Left lung (tissue), 10 donors: ENCODE measurements around the gene POU3F3. TPM values are rescaled to one million over a fixed set of nuclear protein-coding genes. Genes with fewer than 3 reads are reported as not detected.
A peak's percentile ranks its signal among the peaks of the same experiment; 100 is the strongest.

Experiments used
- ATAC-seq: fragments of 200-7000 bp; cut with Tn5 transposase; one replicate; pipeline ENCODE4 v1.9.1; 2020; ENCODE audit warnings: moderate library complexity
- DNase-seq, 4 donors: peaks; one replicate each; pipeline ENCODE4 v3.0.0-alpha.2; 2013 to 2020
- H3K27ac ChIP-seq, 2 donors: fragments of 200-600 bp; sonication (generic) in 1 of 2; one replicate each; pipeline versions ENCODE4 v1.5.0 to v1.8.0; 2020 to 2021
- H3K27me3 ChIP-seq, 2 donors: fragments of 200-600 bp; sonication (generic) in 1 of 2; one replicate each; pipeline versions ENCODE4 v1.5.0 to v1.8.0; 2020 to 2021
- H3K36me3 ChIP-seq, 2 donors: fragments of 200-600 bp; sonication (generic) in 1 of 2; one replicate each; pipeline versions ENCODE4 v1.5.0 to v1.8.0; 2020 to 2021
- H3K4me1 ChIP-seq, 2 donors: fragments of 200-600 bp; one replicate each; pipeline ENCODE4 v1.8.0; 2021
- H3K4me3 ChIP-seq, 2 donors: fragments of 200-600 bp; sonication (generic) in 1 of 2; one replicate each; pipeline versions ENCODE4 v1.5.0 to v1.8.0; 2020 to 2021; ENCODE audit warnings: mild to moderate bottlenecking in 1 of 2
- H3K9me3 ChIP-seq, 2 donors: fragments of 200-600 bp; sonication (generic) in 1 of 2; one replicate each; pipeline versions ENCODE4 v1.5.0 to v1.8.0; 2020 to 2021
- CTCF ChIP-seq, 2 donors: fragments of 200-600 bp; sonication (generic) in 1 of 2; IDR thresholded peaks; one replicate each; pipeline versions ENCODE4 v1.5.0 to v1.8.0; 2021; ENCODE audit warnings: antibody characterized with exemption in 2 of 2
- intact Hi-C, 2 donors: fragments of 100-400 bp; cut with DNase I; formaldehyde crosslinking; loops; one replicate each; pipeline versions ENCODE4 v1.11.2 to v1.14.2; 2022
- polyA plus RNA-seq, 6 donors: library from polyadenylated mRNA; unstranded; fragments of 120-200 nt; gene quantifications; one replicate each; pipeline ENCODE4 v1.2.1, GENCODE V29; 2013; ENCODE audit not compliant: insufficient read length in 6 of 6
- total RNA-seq, 2 donors: library from RNA; stranded (reverse); fragmentation: NEBNext Ultra II Directional; extraction: Animal tissue kit (Norgen Biotek cat#: 25700); gene quantifications; one replicate each; pipeline ENCODE4 v1.2.1, GENCODE V29; 2021
- donor health status: DM: no; HTN: yes; CAD: no.
- donor health status: DM: no; HTN: no; CAD: no.

POU3F3 gene
- total and polyA plus RNA-seq, 8 donors = 0.06 to 0.82 (median 0.21) TPM; not detected in 2

DNA sequence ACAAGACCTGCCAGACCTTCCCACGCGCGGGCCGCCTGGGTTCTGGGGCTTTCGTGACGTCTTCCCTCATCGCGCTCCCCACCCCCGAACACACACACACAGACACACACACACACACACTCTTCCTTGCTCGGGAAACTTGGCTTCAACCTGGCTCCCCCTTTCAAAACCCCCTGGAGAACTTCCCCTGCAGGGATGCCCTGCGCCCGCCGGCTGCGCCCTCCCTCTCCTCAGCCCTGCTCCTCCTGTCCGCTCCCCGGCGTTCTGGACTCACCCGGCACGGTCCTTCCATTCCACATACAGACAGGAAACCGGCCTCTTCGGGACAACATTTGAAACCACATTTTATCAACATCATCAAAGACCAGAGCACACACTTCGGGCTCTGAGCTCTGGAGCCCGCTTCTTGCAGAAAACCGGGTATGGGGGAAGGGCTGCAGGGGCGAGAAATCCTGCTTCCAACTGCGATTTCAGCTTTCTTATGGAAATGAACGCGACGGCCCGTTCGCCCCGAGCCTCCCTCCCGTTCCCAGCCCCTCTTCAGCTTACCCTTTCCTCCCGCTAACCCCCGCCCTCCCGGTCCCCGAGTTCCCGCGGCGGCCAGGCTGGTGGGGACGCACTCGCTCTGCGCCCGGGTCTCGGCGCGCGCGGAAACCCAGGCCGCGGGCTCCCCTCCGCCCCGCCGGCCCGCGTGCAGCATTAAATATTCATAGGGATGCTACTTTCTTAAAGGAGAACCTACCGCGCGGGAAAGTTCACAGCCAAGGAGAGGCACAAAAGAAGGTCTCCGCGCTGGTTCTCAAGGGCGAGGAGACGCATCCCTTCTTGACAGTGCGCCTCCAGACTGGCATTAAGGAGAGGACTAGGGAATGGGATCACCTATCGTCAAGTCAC lies 18.3 kb downstream of the POU3F3 start:
- TF ChIP-seq CTCF (IDR thresholded peaks at IDR 0.05) = no peak
- no peaks in the 10 kb centered on the region for H3K36me3 ChIP-seq
- H3K4me3 ChIP-seq = peak overlapping the region in 1 of 2 donors; percentile 45
- DNase-seq (peak in 1 of 4 donors; percentile 76), ATAC-seq (no peak)
- H3K27me3 ChIP-seq = peaks cover 58 to 95% of the 10 kb centered on the region in 2 donors
- intact Hi-C loops = no loop called here
- H3K9me3 ChIP-seq = no peaks in the 10 kb centered on the region
- H3K27ac ChIP-seq = no peak overlapping the region
- H3K4me1 ChIP-seq = peaks cover 11 to 19% of the 10 kb centered on the region in 2 donors

DNA sequence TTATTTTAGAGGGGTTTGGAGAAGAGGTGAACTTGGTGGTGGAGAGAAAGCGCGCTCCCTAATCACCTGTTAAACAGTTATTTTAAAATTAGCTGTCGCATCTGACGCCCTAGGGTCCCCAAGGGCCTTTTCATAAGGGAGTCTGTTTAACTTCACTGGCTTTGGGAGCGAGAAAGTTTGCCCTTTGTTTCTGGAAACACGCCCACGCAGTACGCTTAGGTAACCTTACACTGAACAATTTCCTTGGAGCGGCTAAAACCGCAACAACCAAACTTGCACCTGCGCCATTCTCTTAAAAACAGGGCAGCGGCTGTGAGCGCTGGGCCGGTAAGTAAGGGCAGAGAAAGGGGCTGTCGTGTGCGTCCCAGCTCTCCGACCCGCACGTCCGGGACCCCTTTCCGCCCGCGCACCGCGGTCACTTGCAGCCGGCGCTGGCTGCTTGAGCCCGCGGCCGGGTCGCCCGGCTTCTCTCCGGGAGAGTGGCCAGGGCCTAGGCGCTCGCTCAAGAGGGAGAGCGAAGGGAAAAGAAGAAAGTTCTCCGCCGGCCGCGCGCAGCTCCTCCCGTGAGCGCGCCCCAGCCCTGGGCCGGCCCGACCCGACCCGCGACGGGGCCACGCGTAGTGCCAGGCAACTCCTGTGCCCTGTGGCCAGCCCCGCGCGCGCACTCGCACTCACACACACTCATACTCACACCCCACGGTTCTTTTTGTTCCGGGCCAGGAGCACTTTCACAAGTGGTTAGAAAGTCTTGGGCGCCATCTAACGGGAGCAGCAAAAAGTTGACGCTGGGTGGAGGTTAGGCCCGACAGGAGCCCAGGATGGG lies 19.2 kb downstream of the POU3F3 start:
- Histone ChIP-seq H3K27ac (no peak overlapping the region), H3K27me3 (peaks cover 49 to 95% of the 10 kb centered on the region in 2 donors), H3K4me1 (peaks cover 11 to 19% of the 10 kb centered on the region in 2 donors), H3K36me3 (no peaks in the 10 kb centered on the region), H3K9me3 (no peaks in the 10 kb centered on the region), H3K4me3 (peak overlapping the region; percentile 45 to 47)
- ATAC-seq (peak; percentile 96), DNase-seq (peak in 3 of 4 donors; percentile 61 to 83 (median 75))
- intact Hi-C loops = no loop called here
- TF ChIP-seq CTCF (IDR thresholded peaks at IDR 0.05) = peak; percentile 23 to 49

- Histone ChIP-seq H3K9me3 (no peaks in the 10 kb centered on the region), H3K4me3 (peak overlapping the region in 1 of 2 donors; percentile 45), H3K36me3 (no peaks in the 10 kb centered on the region), H3K27me3 (peaks cover 45 to 92% of the 10 kb centered on the region in 2 donors), H3K27ac (no peak overlapping the region), H3K4me1 (peaks cover 11 to 19% of the 10 kb centered on the region in 2 donors)
- DNase-seq (no peak), ATAC-seq (no peak)
- intact Hi-C loops = no loop called here
- TF ChIP-seq CTCF (IDR thresholded peaks at IDR 0.05) = no peak
These were observed 19.8 kb downstream of the POU3F3 start for GRCh38 chr2:104873689-104874054.

- Histone ChIP-seq H3K27me3 (peaks cover 40 to 92% of the 10 kb centered on the region in 2 donors), H3K27ac (no peak overlapping the region), H3K4me1 (peaks cover 11 to 19% of the 10 kb centered on the region in 2 donors), H3K36me3 (no peaks in the 10 kb centered on the region), H3K9me3 (no peaks in the 10 kb centered on the region), H3K4me3 (no peak overlapping the region)
- ATAC-seq = no peak
- DNase-seq = no peak
- no peak for TF ChIP-seq CTCF (IDR thresholded peaks at IDR 0.05)
- intact Hi-C loops = no loop called here
These were observed 20.3 kb downstream of the POU3F3 start for GRCh38 chr2:104874230-104874629.

DNA sequence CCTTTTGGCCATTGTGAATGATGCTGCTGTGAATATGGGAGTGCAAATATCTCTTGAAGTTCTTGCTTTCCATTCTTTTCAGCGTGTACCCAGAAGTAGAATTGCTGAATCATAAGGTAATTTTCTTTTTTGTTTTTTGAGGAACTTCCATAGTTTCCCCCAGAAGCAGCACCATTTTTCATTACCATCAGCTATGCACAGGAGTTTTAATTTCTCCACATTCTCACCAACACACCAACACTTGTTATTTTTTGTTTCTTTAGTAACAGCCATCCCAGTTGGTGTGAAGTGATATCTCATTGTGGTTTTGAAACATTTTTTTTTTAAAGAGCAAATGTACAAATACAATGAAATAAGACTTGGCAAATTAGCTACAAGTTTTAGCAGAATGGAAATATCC lies 21.3 kb downstream of the POU3F3 start:
- no peaks in the 10 kb centered on the region for H3K36me3 ChIP-seq
- peaks cover 11 to 19% of the 10 kb centered on the region in 2 donors for H3K4me1 ChIP-seq
- H3K27me3 ChIP-seq = peaks cover 30 to 92% of the 10 kb centered on the region in 2 donors
- H3K4me3 ChIP-seq = no peak overlapping the region
- intact Hi-C loops = no loop called here
- no peak overlapping the region for H3K27ac ChIP-seq
- no peaks in the 10 kb centered on the region for H3K9me3 ChIP-seq
- DNase-seq (no peak), ATAC-seq (no peak)
- no peak for TF ChIP-seq CTCF (IDR thresholded peaks at IDR 0.05)
